ENCODE measurements around the gene ANKRD13A.

- no peak for TF ChIP-seq EZH2phosphoT487 (IDR thresholded peaks at IDR 0.05; ENCODE audit: borderline replicate concordance)
- no peak for TF ChIP-seq SP1 (IDR thresholded peaks at IDR 0.05; ENCODE audit: low read depth)
- TF ChIP-seq REST (IDR thresholded peaks at IDR 0.05; ENCODE audit: low read depth): no peak
- no peak for TF ChIP-seq YY1 (IDR thresholded peaks at IDR 0.05; ENCODE audit: extremely low read depth, insufficient replicate concordance, low read depth, low read length)
- TF ChIP-seq, protein P1, sequence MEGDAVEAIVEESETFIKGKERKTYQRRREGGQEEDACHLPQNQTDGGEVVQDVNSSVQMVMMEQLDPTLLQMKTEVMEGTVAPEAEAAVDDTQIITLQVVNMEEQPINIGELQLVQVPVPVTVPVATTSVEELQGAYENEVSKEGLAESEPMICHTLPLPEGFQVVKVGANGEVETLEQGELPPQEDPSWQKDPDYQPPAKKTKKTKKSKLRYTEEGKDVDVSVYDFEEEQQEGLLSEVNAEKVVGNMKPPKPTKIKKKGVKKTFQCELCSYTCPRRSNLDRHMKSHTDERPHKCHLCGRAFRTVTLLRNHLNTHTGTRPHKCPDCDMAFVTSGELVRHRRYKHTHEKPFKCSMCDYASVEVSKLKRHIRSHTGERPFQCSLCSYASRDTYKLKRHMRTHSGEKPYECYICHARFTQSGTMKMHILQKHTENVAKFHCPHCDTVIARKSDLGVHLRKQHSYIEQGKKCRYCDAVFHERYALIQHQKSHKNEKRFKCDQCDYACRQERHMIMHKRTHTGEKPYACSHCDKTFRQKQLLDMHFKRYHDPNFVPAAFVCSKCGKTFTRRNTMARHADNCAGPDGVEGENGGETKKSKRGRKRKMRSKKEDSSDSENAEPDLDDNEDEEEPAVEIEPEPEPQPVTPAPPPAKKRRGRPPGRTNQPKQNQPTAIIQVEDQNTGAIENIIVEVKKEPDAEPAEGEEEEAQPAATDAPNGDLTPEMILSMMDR (IDR thresholded peaks at IDR 0.05 in 2 of 3, conservative IDR thresholded peaks at IDR 0.05 in 1 of 3; ENCODE audit: borderline replicate concordance in 1 of 3, insufficient read depth in 1 of 3, low read depth in 2 of 3, low read length in 2 of 3): no peak
- TF ChIP-seq, protein P2, sequence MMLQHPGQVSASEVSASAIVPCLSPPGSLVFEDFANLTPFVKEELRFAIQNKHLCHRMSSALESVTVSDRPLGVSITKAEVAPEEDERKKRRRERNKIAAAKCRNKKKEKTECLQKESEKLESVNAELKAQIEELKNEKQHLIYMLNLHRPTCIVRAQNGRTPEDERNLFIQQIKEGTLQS (IDR thresholded peaks at IDR 0.05): no peak
- no peak for TF ChIP-seq SRF (IDR thresholded peaks at IDR 0.05; ENCODE audit: low read depth)
- no peak for TF ChIP-seq SIN3A (IDR thresholded peaks at IDR 0.05; ENCODE audit: low read depth)
- no peak for TF ChIP-seq POLR2A (IDR thresholded peaks at IDR 0.05; ENCODE audit: borderline replicate concordance, extremely low read depth, insufficient read depth, insufficient read length)
- TF ChIP-seq, protein P3, sequence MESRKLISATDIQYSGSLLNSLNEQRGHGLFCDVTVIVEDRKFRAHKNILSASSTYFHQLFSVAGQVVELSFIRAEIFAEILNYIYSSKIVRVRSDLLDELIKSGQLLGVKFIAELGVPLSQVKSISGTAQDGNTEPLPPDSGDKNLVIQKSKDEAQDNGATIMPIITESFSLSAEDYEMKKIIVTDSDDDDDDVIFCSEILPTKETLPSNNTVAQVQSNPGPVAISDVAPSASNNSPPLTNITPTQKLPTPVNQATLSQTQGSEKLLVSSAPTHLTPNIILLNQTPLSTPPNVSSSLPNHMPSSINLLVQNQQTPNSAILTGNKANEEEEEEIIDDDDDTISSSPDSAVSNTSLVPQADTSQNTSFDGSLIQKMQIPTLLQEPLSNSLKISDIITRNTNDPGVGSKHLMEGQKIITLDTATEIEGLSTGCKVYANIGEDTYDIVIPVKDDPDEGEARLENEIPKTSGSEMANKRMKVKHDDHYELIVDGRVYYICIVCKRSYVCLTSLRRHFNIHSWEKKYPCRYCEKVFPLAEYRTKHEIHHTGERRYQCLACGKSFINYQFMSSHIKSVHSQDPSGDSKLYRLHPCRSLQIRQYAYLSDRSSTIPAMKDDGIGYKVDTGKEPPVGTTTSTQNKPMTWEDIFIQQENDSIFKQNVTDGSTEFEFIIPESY (IDR thresholded peaks at IDR 0.05; ENCODE audit: extremely low read depth, insufficient replicate concordance, low read length): no peak
- no peak; the same call in 1 of the 2 replicates for TF ChIP-seq FOSL1 (IDR thresholded peaks at IDR 0.05; ENCODE audit: low read depth)
- TF ChIP-seq EZH2 (IDR thresholded peaks at IDR 0.05): no peak
Measured at GRCh38 chr12:110001596-110001995, 2.4 kb downstream of the ANKRD13A start.
